ENCODE results near the gene MIB1.

DNA sequence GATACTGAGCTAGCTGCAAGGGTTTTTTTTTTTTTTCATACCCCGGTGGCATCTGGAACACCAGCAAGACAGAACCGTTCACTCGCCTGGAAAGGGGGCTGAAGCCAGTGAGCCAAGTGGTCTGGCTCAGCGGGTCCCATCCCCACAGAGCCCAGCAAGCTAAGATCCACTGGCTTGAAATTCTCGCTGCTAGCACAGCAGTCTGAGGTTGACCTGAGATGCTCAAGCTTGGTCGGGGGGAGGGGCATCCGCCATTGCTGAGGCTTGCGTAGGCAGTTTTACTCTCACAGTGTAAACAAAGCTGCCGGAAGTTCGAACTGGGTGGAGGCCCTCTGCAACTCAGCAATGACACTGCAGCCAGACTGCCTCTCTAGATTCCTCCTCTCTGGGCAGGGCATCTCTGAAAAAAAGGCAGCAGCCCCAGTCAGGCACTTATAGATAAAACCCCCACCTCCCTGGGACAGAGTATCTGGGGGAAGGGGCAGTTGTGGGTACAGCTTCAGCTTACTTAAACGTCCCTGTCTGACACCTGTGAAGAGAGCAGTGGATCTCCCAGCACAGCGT is 5.1 kb upstream of the MIB1 start:
- TF ChIP-seq, protein P1, sequence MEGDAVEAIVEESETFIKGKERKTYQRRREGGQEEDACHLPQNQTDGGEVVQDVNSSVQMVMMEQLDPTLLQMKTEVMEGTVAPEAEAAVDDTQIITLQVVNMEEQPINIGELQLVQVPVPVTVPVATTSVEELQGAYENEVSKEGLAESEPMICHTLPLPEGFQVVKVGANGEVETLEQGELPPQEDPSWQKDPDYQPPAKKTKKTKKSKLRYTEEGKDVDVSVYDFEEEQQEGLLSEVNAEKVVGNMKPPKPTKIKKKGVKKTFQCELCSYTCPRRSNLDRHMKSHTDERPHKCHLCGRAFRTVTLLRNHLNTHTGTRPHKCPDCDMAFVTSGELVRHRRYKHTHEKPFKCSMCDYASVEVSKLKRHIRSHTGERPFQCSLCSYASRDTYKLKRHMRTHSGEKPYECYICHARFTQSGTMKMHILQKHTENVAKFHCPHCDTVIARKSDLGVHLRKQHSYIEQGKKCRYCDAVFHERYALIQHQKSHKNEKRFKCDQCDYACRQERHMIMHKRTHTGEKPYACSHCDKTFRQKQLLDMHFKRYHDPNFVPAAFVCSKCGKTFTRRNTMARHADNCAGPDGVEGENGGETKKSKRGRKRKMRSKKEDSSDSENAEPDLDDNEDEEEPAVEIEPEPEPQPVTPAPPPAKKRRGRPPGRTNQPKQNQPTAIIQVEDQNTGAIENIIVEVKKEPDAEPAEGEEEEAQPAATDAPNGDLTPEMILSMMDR (IDR thresholded peaks at IDR 0.05 in 2 of 3, conservative IDR thresholded peaks at IDR 0.05 in 1 of 3; ENCODE audit: control insufficient read depth in 2 of 3, extremely low read depth in 1 of 3, insufficient read depth in 1 of 3, low read depth in 3 of 3, low read length in 3 of 3) = no peak
- no peak for TF ChIP-seq POLR2A (IDR thresholded peaks at IDR 0.05; ENCODE audit: low read depth, low read length)
